Measurements from ENCODE around the gene AIF1L.
"Not testable (repeated sequence)": the region's sequence is repeated elsewhere in the genome, so short reads cannot be mapped to it uniquely, and the experiment has no call there.

The AIF1L gene

DNA sequence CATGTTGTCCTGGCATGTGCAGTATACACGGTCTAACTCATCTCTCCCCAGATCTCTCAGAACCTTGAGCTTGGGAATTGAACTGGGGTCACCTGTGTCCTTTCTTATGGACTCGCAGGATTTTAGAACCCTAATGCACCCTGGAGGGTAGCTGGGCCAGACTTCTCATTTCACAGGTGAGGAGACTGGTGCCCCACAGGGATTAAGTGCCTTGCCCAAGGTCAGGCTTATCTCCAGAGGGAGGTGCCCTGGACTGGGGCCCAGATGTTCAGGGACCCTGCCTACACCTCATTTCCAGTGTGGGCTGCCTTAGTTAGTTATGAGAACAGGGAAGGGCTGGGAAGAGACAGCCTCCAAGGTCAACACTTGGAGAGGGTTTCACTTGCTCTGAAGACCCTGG is 25.0 kb downstream of the AIF1L start:
- no peak for DNase-seq (ENCODE audit: low read depth)

GRCh38 chr9:131122158-131122557 is 25.8 kb downstream of the AIF1L start:
- no peak for DNase-seq (ENCODE audit: low read depth)

DNA sequence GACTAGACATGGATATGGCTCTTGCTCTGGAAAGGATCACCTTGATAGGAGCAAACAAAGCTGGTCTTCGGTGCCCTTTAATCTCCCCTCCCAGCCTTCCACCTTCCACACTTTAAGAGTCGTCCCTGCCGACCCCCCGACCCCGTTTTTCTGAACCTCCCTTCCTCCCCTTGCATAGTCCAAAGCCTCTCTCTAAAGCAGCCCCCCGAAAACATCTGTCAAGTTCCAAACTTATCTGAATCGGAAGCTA is 28.6 kb downstream of the AIF1L start:
- no peak for DNase-seq (ENCODE audit: low read depth)

- peak; percentile 100 for DNase-seq (ENCODE audit: low read depth)
Measured at GRCh38 chr9:131125288-131126058, 29.1 kb downstream of the AIF1L start, which contains the start of gene NUP214. NUP214 (plus strand) TSS chr9:131125586; CDS start chr9:131125705, 119 bp downstream.

- no peak for DNase-seq (ENCODE audit: low read depth)
Measured at GRCh38 chr9:131126059-131126426, 29.7 kb downstream of the AIF1L start.

DNA sequence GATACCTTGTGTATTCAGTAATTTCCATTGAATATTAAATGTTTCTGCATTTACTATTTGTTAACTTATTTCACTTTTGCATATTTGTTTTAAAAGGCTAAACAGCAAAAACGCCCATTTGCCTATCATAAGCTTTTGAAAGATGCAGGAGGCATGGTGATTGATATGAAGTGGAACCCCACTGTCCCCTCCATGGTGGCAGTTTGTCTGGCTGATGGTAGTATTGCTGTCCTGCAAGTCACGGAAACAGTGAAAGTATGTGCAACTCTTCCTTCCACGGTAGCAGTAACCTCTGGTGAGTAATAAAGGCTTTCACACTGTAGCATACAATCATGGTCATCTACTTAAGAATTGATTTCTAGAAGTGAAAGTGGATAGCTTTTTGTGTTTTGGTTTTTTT is 32.9 kb downstream of the AIF1L start:
- no peak for DNase-seq (ENCODE audit: low read depth)

- no peak for DNase-seq (ENCODE audit: low read depth)
Measured at GRCh38 chr9:131138676-131139075, 42.3 kb downstream of the AIF1L start.

- DNase-seq (ENCODE audit: low read depth), result no peak
Measured at GRCh38 chr9:131140112-131140511, 43.8 kb downstream of the AIF1L start.

DNA sequence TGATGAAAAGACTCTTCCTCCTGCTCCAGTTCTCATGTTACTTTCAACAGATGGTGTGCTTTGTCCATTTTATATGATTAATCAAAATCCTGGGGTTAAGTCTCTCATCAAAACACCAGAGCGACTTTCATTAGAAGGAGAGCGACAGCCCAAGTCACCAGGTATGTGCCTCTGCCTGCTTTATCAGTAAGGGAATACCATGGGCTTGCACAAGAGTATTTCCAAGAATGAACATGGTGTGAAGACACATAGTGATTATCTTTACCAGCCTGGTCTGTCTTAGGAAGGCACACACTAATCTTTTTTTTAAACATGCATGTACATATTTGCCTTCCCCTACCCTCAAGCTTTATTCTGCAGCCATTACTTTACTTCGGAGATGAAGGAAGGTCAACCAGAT is 44.2 kb downstream of the AIF1L start:
- no peak for DNase-seq (ENCODE audit: low read depth)

GRCh38 chr9:131142160-131142559 is 45.8 kb downstream of the AIF1L start:
- DNase-seq (ENCODE audit: low read depth), result no peak

DNA sequence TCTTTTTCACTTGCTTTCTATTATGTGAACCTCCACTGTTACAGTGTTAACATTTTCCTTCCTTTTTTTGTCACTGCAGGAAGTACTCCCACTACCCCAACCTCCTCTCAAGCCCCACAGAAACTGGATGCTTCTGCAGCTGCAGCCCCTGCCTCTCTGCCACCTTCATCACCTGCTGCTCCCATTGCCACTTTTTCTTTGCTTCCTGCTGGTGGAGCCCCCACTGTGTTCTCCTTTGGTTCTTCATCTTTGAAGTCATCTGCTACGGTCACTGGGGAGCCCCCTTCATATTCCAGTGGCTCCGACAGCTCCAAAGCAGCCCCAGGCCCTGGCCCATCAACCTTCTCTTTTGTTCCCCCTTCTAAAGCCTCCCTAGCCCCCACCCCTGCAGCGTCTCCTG is 47.9 kb downstream of the AIF1L start:
- no peak for DNase-seq (ENCODE audit: low read depth)

- DNase-seq (ENCODE audit: low read depth), result no peak
Measured at GRCh38 chr9:131145245-131145644, 48.9 kb downstream of the AIF1L start.

GRCh38 chr9:131146186-131146585 is 49.9 kb downstream of the AIF1L start:
- DNase-seq (ENCODE audit: low read depth), result no peak

DNA sequence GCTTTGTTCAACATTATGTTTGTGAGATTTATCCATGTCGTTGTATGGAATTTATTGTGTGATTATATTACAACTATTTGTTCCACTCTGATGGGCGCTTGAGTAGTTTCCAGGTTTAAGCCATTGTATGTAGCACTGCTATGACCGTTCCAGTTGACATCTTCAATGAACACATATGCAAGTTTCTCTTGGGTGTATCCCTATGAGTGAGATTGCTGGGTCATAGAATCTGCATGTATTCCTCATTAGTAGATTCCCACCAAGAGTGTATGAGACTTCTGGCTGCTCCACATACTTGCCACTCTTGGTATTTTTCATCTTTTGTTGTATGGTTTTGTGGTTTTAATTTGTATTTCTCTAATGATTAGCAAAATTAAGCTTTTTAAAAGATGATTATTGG is 51.9 kb downstream of the AIF1L start:
- no peak for DNase-seq (ENCODE audit: low read depth)

- no peak for DNase-seq (ENCODE audit: low read depth)
Measured at GRCh38 chr9:131148966-131149687, 52.8 kb downstream of the AIF1L start.

DNA sequence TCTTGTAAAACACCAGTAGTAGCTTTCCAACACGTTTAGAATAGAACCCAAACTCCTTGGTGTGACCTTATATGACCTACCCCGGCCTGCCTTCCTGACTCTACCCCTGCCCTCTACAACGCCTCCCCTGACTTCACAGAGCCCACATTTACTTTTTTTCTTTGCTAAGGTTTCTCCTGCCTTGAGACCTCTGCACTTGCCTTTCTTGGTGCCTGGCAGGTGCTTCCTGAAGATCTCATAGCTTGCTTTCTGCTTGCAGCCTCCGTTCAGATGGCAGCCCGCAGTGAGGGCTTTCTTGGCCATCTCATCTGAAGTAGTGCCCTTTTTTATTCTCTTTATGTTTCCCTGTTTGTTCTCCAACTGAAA is 53.3 kb downstream of the AIF1L start:
- no peak for DNase-seq (ENCODE audit: low read depth)

DNA sequence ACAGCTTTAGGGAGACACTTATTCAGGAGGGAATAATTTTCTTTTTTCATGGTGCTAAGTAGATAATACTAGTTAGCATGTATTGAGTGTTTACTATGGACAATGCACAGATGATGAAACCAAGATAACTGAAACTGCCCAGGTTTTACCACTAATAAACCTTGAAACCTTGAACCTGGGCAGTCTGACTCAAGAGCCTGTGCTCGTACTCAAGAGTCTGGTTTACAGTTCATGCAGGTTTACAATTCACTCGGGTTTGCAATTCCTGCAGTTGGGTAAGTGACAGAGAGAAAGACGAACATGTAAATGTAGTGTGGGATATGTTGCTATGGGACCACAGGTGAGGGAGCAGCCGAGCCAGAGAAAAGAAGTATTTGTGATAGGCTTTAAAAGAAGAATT is 57.3 kb downstream of the AIF1L start:
- DNase-seq (ENCODE audit: low read depth), result no peak

GRCh38 chr9:131158673-131159072 is 62.3 kb downstream of the AIF1L start:
- not testable (repeated sequence) for DNase-seq (ENCODE audit: low read depth)

DNA sequence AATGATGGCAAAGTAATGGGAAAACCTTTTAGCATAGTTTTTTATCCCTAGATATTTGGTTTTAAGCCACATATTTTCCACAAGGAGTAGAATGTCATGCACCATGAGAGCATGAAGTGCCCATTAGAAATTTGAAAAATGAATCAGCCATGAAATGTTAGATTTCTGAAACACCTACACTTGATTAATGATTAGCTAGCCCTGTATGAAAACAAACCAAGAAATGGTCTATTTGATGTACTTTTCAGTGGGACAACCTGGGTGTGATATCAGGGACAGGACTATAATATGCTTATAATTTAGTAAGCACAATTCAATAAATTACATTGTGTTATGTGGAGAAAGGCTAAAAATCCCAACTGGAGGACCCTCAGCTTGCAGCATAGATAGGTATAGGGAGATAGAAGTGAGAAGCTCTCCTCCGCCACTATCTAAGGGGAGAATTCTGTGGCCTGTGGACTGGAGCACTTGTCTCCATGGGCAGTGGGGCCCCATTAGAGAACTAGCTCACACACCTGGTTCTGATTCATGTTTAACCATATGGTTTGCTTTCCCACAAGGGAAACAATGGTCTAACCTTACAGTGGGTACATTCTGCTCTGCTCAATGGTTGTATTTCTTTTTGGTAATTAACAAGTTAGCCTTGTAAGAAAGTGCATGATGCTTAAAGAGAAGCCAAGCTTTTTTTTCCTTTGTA is 64.2 kb downstream of the AIF1L start:
- DNase-seq (ENCODE audit: low read depth), result no peak

GRCh38 chr9:131161585-131161984 is 65.3 kb downstream of the AIF1L start:
- DNase-seq (ENCODE audit: low read depth), result no peak

- DNase-seq (ENCODE audit: low read depth), result no peak
Measured at GRCh38 chr9:131162886-131163285, 66.6 kb downstream of the AIF1L start.

DNA sequence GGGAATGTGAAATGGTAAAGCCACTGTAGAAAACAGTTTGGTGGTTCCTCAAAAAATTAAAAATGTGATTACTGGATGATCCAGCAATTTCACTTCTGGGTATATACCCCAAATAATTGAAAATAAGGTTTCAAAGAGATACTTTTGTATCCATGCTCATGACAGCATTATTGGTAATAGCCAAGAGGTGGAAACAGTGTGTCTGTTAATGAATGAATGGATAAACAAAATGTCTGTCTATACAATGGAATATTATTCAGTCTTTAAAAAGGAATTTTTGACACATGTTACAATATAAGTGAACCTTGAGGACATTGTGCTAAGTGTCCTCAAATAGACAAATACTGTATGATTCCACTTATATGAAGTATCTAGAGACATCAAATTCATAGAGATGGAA is 69.2 kb downstream of the AIF1L start:
- DNase-seq (ENCODE audit: low read depth), result no peak

DNA sequence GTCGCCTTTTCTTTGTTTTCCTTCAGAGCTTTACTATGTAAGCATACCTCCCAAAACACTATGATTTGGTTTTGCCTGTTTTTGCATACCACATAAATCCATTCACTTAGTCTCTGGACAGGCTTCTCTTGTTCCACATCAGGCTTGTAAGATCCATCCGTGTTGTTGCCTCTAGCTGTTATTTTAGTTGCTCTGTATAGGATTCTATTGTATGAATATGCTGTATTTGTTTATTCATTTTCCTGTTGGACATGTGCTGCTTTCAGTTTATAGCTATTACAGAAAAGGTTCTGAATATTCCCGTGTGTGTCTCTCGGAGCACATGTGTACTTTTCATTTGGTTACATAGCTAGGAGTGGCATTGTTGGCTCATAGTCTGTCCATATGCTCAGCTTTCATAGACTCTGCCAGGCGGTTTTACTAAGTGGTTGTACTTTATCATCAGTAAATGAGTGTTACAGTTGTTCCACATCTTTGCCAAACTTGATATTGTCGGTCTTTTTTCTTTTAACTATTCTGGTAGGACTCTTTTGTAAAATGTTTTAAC is 70.9 kb downstream of the AIF1L start:
- no peak for DNase-seq (ENCODE audit: low read depth)
